Peyer's patch (tissue), 4 donors: Measurements from ENCODE around the gene TMEM89.

Source experiments
- CTCF ChIP-seq, 6 experiments: fragments of 450-650 bp in 4 of 6; fragments of 200-600 bp in 2 of 6; sonication (generic) in 1 of 6; IDR thresholded peaks; one replicate each; pipeline ENCODE4 v1.5.1; 2017 to 2019; ENCODE audit warnings: antibody characterized with exemption in 6 of 6, mild to moderate bottlenecking in 3 of 6, moderate library complexity in 1 of 6
- POLR2A ChIP-seq, 2 donors: fragments of 450-650 bp; IDR thresholded peaks; one replicate each; pipeline ENCODE4 v1.5.1; 2017; ENCODE audit warnings: antibody characterized with exemption in 2 of 2, mild to moderate bottlenecking in 2 of 2, moderate library complexity in 2 of 2

GRCh38 chr3:48612309-48612708 is 9.3 kb downstream of the TMEM89 start:
- TF ChIP-seq CTCF (IDR thresholded peaks at IDR 0.05): no peak
- no peak for TF ChIP-seq POLR2A (IDR thresholded peaks at IDR 0.05)
